ENCODE results near the gene KRT86.

DNA sequence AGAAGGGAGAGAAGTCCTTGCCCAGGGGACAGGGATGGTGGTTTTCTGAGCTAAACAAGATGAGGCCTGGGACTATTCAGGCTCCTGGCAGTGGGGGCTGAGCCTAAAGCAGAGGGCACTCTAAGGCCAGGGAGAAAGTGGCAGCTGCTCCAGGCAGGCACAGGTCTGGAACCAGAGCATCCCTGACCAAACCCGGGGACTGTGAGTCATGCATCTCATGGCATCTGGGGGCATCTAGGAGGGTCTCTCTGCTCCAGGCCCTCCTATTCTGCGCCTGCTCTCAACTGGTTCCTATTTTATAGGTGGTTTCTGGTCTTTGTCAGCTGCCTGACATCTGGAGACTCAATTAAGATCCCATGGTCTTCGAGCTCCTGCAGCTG, 29.8 kb upstream of the KRT86 start:
- TF ChIP-seq, protein P1, sequence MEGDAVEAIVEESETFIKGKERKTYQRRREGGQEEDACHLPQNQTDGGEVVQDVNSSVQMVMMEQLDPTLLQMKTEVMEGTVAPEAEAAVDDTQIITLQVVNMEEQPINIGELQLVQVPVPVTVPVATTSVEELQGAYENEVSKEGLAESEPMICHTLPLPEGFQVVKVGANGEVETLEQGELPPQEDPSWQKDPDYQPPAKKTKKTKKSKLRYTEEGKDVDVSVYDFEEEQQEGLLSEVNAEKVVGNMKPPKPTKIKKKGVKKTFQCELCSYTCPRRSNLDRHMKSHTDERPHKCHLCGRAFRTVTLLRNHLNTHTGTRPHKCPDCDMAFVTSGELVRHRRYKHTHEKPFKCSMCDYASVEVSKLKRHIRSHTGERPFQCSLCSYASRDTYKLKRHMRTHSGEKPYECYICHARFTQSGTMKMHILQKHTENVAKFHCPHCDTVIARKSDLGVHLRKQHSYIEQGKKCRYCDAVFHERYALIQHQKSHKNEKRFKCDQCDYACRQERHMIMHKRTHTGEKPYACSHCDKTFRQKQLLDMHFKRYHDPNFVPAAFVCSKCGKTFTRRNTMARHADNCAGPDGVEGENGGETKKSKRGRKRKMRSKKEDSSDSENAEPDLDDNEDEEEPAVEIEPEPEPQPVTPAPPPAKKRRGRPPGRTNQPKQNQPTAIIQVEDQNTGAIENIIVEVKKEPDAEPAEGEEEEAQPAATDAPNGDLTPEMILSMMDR (IDR thresholded peaks at IDR 0.05): no peak
- no peak for TF ChIP-seq POLR2A (IDR thresholded peaks at IDR 0.05)
